GM23338 (cell line): Measurements from ENCODE around the gene HIBADH. TPM values are rescaled to one million over a fixed set of nuclear protein-coding genes. Genes with fewer than 3 reads are reported as not detected.

Source experiments
- ATAC-seq: fragments of 200-7000 bp; cut with Tn5 transposase; 3 replicates; pipeline ENCODE4 v1.9.1; 2020
- DNase-seq: peaks from one replicate; pipeline ENCODE4 v3.0.0-alpha.2; 2015; ENCODE audit warnings: low spot score
- H2AFZ ChIP-seq: fragments of 200-600 bp; sonication (generic); 2 replicates; pipeline ENCODE4 v1.8.0; 2016; ENCODE audit warnings: antibody characterized with exemption, mild to moderate bottlenecking, moderate library complexity
- H3F3A ChIP-seq: fragments of 200-600 bp; sonication (generic); replicated peaks from 2 replicates; pipeline ENCODE4 v1.8.0; 2017; ENCODE audit warnings: antibody characterized with exemption, mixed run types, low read depth
- H3K27ac ChIP-seq: fragments of 200-600 bp; sonication (generic); 2 replicates; pipeline ENCODE4 v1.6.1; 2016; ENCODE audit warnings: low read depth
- H3K27me3 ChIP-seq: fragments of 200-600 bp; sonication (generic); 2 replicates; pipeline ENCODE4 v1.8.0; 2016; ENCODE audit warnings: mild to moderate bottlenecking, mixed run types, moderate library complexity; ENCODE audit not compliant: insufficient read depth
- H3K36me3 ChIP-seq: fragments of 200-600 bp; sonication (generic); 2 replicates; pipeline ENCODE4 v1.8.0; 2016; ENCODE audit warnings: mild to moderate bottlenecking; ENCODE audit not compliant: insufficient read depth
- H3K4me1 ChIP-seq: fragments of 200-600 bp; sonication (generic); 2 replicates; pipeline ENCODE4 v1.8.0; 2016; ENCODE audit warnings: mild to moderate bottlenecking, moderate library complexity; ENCODE audit not compliant: insufficient read depth
- H3K4me2 ChIP-seq: fragments of 200-600 bp; sonication (generic); 2 replicates; pipeline ENCODE4 v1.7.1; 2017; ENCODE audit warnings: mixed run types
- H3K4me3 ChIP-seq: fragments of 200-600 bp; sonication (generic); 2 replicates; pipeline ENCODE4 v1.6.1; 2016; ENCODE audit warnings: mixed run types
- H3K79me2 ChIP-seq: fragments of 200-600 bp; sonication (generic); replicated peaks from 2 replicates; pipeline ENCODE4 v1.8.0; 2017; ENCODE audit warnings: mild to moderate bottlenecking; ENCODE audit not compliant: insufficient read depth
- H3K9me2 ChIP-seq: fragments of 200-600 bp; sonication (generic); 2 replicates; pipeline ENCODE4 v1.8.0; 2017; ENCODE audit not compliant: insufficient read depth
- H4K20me1 ChIP-seq: fragments of 200-600 bp; sonication (generic); replicated peaks from 2 replicates; pipeline ENCODE4 v1.8.0; 2017; ENCODE audit warnings: mild to moderate bottlenecking; ENCODE audit not compliant: insufficient read depth
- H3K27ac Mint-ChIP-seq: 2 replicates; pipeline ENCODE4 v1.8.0; 2020; ENCODE audit warnings: inconsistent platforms, mild to moderate bottlenecking, moderate library complexity, mixed read lengths
- H3K27me3 Mint-ChIP-seq: 3 replicates; pipeline ENCODE4 v1.8.0; 2022; ENCODE audit warnings: low read depth, mild to moderate bottlenecking, moderate library complexity, mixed read lengths, inconsistent platforms; ENCODE audit not compliant: insufficient read depth, poor library complexity
- H3K36me3 Mint-ChIP-seq: 3 replicates; pipeline ENCODE4 v1.8.0; 2021; ENCODE audit warnings: low read depth, mild to moderate bottlenecking, inconsistent platforms, moderate library complexity, mixed read lengths
- H3K4me1 Mint-ChIP-seq: 3 replicates; pipeline ENCODE4 v1.8.0; 2020; ENCODE audit warnings: mild to moderate bottlenecking, inconsistent platforms, mixed read lengths
- H3K4me3 Mint-ChIP-seq: 3 replicates; pipeline ENCODE4 v1.8.0; 2021; ENCODE audit warnings: moderate library complexity, mild to moderate bottlenecking, inconsistent platforms, mixed read lengths
- H3K9me3 Mint-ChIP-seq: 3 replicates; pipeline ENCODE4 v1.8.0; 2020; ENCODE audit warnings: moderate library complexity, mild to moderate bottlenecking, inconsistent platforms, mixed read lengths
- CREB1 ChIP-seq: fragments of 250-450 bp; sonication (Bioruptor Pico); IDR thresholded peaks from 2 replicates; pipeline ENCODE4 v1.5.0; 2020; ENCODE audit warnings: low read depth, mild to moderate bottlenecking, moderate library complexity
- EZH2 ChIP-seq: fragments of 200-600 bp; sonication (generic); IDR thresholded peaks from one replicate; pipeline ENCODE4 v1.8.0; 2017; ENCODE audit warnings: antibody characterized with exemption, mild to moderate bottlenecking, low read depth; ENCODE audit not compliant: unreplicated experiment
- EZH2phosphoT487 ChIP-seq: fragments of 200-600 bp; sonication (generic); IDR thresholded peaks from one replicate; pipeline ENCODE4 v1.8.1; 2018; ENCODE audit warnings: antibody characterized with exemption; ENCODE audit not compliant: unreplicated experiment
- JUNB ChIP-seq: IDR thresholded peaks from one replicate; pipeline ENCODE4 v1.6.1; 2016; ENCODE audit warnings: antibody characterized with exemption; ENCODE audit not compliant: unreplicated experiment
- NANOG ChIP-seq: IDR thresholded peaks from 2 replicates; pipeline ENCODE4 v1.6.1; 2016; ENCODE audit warnings: antibody characterized with exemption, borderline replicate concordance
- POLR2AphosphoS5 ChIP-seq: IDR thresholded peaks from 2 replicates; pipeline ENCODE4 v1.6.1; 2016; ENCODE audit warnings: antibody characterized with exemption, low read depth
- STAT1 ChIP-seq: IDR thresholded peaks from one replicate; pipeline ENCODE4 v1.6.1; 2016; ENCODE audit warnings: antibody characterized with exemption; ENCODE audit not compliant: unreplicated experiment
- ZNF114 ChIP-seq: fragments of 250-450 bp; sonication (Bioruptor Pico); IDR thresholded peaks from 2 replicates; pipeline ENCODE4 v1.5.0; 2020; ENCODE audit warnings: mild to moderate bottlenecking, moderate library complexity
- ZNF331 ChIP-seq: fragments of 250-450 bp; sonication (Bioruptor Pico); IDR thresholded peaks from 2 replicates; pipeline ENCODE4 v1.5.0; 2020; ENCODE audit warnings: low read depth, mild to moderate bottlenecking, moderate library complexity
- polyA plus RNA-seq: library from polyadenylated mRNA; unstranded; fragments of >200 nt; fragmentation: Nextera tagmentation; extraction: Ambion mirVana; gene quantifications from 2 replicates; pipeline ENCODE4 v1.2.1, GENCODE V29; 2016
- total RNA-seq: library from RNA; depleted of rRNA; stranded (reverse); fragments of >200 nt; shearing (Covaris generic); gene quantifications from 2 replicates; pipeline ENCODE4 v1.2.3, GENCODE V29; 2014
- TF ChIP-seq, protein P1 (sequence below), 2 experiments: fragments of 200-600 bp in 1 of 2; sonication (generic) in 1 of 2; conservative IDR thresholded peaks; 2 replicates each; pipeline versions ENCODE4 v1.5.1 to v1.6.1; 2016 to 2017; ENCODE audit warnings: antibody characterized with exemption in 2 of 2, low read depth in 2 of 2, mild to moderate bottlenecking in 2 of 2, moderate library complexity in 1 of 2
- TF ChIP-seq, protein P2 (sequence below): IDR thresholded peaks from one replicate; pipeline ENCODE4 v1.6.1; 2018; ENCODE audit warnings: antibody characterized with exemption; ENCODE audit not compliant: unreplicated experiment
- TF ChIP-seq, protein P3 (sequence below): IDR thresholded peaks from 2 replicates; pipeline ENCODE4 v1.6.1; 2016; ENCODE audit warnings: antibody characterized with exemption
- TF ChIP-seq, protein P4 (sequence below): fragments of 250-450 bp; sonication (Bioruptor Pico); IDR thresholded peaks from 2 replicates; pipeline ENCODE4 v1.5.0; 2020; ENCODE audit warnings: mild to moderate bottlenecking, moderate library complexity

HIBADH gene
- total and polyA plus RNA-seq, 2 experiments from 2014 or later = 31.3 to 57.0 TPM

DNA sequence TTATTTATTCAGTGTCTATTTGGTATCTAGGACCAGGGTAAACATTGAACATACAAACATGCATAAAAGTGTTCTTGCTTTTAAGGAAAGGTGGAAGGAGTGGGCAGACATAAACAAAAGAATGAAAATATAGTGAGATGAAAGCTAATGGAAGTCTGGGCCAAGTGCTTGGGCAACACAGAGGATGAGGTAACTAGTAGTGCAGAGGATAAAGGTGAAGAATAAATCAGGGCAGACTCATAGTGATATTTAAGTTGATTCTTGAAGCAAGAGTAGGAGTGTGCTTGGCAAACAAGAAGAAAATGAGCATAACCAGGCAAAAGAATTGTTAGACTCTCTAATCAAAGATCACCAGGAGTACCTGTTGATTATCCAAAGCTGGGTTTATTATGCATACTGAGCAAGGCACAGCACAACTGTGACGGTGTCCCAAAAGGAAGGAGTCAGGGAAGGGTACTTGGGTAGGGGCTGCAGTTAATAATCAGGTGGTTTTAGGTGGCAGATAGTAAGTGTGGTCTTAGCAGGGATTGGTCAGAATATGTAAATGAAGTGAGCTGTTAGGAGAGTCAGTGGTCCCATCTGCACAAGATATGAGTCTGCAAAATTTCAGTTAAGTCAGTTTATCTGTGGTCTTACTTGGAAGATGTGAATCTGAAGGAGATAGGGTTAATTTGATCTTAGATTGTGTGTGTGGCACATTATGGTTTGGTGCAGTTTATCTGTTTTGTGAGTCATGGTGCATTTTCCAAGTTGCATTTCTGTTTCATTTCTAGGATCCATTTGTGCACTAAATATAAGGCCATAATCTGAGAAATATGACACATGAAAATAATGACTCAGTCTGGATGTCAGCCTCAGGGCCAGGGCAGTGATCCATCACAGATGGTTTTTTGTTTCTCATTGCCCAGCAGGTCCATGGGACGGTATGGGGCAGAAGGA, 46.7 kb upstream of the HIBADH start:
- H3K4me1 ChIP-seq = no peaks in the 10 kb centered on the region
- no peak for DNase-seq
- no peak overlapping the region for H3K27ac ChIP-seq
- ATAC-seq = no peak
- no peaks in the 10 kb centered on the region; the same call in 1 of the 2 replicates for H3K36me3 ChIP-seq
- H2AFZ ChIP-seq = no peak overlapping the region
- TF ChIP-seq POLR2AphosphoS5 = no peak
- no peak for TF ChIP-seq ZNF331
- no peak for TF ChIP-seq ZNF114
- TF ChIP-seq NANOG = no peak
- TF ChIP-seq, protein P1, sequence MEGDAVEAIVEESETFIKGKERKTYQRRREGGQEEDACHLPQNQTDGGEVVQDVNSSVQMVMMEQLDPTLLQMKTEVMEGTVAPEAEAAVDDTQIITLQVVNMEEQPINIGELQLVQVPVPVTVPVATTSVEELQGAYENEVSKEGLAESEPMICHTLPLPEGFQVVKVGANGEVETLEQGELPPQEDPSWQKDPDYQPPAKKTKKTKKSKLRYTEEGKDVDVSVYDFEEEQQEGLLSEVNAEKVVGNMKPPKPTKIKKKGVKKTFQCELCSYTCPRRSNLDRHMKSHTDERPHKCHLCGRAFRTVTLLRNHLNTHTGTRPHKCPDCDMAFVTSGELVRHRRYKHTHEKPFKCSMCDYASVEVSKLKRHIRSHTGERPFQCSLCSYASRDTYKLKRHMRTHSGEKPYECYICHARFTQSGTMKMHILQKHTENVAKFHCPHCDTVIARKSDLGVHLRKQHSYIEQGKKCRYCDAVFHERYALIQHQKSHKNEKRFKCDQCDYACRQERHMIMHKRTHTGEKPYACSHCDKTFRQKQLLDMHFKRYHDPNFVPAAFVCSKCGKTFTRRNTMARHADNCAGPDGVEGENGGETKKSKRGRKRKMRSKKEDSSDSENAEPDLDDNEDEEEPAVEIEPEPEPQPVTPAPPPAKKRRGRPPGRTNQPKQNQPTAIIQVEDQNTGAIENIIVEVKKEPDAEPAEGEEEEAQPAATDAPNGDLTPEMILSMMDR (conservative IDR thresholded peaks at IDR 0.05; ENCODE audit: low read depth in 2 of 2) = no peak
- TF ChIP-seq, protein P2, sequence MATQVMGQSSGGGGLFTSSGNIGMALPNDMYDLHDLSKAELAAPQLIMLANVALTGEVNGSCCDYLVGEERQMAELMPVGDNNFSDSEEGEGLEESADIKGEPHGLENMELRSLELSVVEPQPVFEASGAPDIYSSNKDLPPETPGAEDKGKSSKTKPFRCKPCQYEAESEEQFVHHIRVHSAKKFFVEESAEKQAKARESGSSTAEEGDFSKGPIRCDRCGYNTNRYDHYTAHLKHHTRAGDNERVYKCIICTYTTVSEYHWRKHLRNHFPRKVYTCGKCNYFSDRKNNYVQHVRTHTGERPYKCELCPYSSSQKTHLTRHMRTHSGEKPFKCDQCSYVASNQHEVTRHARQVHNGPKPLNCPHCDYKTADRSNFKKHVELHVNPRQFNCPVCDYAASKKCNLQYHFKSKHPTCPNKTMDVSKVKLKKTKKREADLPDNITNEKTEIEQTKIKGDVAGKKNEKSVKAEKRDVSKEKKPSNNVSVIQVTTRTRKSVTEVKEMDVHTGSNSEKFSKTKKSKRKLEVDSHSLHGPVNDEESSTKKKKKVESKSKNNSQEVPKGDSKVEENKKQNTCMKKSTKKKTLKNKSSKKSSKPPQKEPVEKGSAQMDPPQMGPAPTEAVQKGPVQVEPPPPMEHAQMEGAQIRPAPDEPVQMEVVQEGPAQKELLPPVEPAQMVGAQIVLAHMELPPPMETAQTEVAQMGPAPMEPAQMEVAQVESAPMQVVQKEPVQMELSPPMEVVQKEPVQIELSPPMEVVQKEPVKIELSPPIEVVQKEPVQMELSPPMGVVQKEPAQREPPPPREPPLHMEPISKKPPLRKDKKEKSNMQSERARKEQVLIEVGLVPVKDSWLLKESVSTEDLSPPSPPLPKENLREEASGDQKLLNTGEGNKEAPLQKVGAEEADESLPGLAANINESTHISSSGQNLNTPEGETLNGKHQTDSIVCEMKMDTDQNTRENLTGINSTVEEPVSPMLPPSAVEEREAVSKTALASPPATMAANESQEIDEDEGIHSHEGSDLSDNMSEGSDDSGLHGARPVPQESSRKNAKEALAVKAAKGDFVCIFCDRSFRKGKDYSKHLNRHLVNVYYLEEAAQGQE = no peak
- TF ChIP-seq, protein P3, sequence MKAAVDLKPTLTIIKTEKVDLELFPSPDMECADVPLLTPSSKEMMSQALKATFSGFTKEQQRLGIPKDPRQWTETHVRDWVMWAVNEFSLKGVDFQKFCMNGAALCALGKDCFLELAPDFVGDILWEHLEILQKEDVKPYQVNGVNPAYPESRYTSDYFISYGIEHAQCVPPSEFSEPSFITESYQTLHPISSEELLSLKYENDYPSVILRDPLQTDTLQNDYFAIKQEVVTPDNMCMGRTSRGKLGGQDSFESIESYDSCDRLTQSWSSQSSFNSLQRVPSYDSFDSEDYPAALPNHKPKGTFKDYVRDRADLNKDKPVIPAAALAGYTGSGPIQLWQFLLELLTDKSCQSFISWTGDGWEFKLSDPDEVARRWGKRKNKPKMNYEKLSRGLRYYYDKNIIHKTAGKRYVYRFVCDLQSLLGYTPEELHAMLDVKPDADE = no peak
- no peak for TF ChIP-seq EZH2
- no peak for TF ChIP-seq JUNB
- TF ChIP-seq, protein P4, sequence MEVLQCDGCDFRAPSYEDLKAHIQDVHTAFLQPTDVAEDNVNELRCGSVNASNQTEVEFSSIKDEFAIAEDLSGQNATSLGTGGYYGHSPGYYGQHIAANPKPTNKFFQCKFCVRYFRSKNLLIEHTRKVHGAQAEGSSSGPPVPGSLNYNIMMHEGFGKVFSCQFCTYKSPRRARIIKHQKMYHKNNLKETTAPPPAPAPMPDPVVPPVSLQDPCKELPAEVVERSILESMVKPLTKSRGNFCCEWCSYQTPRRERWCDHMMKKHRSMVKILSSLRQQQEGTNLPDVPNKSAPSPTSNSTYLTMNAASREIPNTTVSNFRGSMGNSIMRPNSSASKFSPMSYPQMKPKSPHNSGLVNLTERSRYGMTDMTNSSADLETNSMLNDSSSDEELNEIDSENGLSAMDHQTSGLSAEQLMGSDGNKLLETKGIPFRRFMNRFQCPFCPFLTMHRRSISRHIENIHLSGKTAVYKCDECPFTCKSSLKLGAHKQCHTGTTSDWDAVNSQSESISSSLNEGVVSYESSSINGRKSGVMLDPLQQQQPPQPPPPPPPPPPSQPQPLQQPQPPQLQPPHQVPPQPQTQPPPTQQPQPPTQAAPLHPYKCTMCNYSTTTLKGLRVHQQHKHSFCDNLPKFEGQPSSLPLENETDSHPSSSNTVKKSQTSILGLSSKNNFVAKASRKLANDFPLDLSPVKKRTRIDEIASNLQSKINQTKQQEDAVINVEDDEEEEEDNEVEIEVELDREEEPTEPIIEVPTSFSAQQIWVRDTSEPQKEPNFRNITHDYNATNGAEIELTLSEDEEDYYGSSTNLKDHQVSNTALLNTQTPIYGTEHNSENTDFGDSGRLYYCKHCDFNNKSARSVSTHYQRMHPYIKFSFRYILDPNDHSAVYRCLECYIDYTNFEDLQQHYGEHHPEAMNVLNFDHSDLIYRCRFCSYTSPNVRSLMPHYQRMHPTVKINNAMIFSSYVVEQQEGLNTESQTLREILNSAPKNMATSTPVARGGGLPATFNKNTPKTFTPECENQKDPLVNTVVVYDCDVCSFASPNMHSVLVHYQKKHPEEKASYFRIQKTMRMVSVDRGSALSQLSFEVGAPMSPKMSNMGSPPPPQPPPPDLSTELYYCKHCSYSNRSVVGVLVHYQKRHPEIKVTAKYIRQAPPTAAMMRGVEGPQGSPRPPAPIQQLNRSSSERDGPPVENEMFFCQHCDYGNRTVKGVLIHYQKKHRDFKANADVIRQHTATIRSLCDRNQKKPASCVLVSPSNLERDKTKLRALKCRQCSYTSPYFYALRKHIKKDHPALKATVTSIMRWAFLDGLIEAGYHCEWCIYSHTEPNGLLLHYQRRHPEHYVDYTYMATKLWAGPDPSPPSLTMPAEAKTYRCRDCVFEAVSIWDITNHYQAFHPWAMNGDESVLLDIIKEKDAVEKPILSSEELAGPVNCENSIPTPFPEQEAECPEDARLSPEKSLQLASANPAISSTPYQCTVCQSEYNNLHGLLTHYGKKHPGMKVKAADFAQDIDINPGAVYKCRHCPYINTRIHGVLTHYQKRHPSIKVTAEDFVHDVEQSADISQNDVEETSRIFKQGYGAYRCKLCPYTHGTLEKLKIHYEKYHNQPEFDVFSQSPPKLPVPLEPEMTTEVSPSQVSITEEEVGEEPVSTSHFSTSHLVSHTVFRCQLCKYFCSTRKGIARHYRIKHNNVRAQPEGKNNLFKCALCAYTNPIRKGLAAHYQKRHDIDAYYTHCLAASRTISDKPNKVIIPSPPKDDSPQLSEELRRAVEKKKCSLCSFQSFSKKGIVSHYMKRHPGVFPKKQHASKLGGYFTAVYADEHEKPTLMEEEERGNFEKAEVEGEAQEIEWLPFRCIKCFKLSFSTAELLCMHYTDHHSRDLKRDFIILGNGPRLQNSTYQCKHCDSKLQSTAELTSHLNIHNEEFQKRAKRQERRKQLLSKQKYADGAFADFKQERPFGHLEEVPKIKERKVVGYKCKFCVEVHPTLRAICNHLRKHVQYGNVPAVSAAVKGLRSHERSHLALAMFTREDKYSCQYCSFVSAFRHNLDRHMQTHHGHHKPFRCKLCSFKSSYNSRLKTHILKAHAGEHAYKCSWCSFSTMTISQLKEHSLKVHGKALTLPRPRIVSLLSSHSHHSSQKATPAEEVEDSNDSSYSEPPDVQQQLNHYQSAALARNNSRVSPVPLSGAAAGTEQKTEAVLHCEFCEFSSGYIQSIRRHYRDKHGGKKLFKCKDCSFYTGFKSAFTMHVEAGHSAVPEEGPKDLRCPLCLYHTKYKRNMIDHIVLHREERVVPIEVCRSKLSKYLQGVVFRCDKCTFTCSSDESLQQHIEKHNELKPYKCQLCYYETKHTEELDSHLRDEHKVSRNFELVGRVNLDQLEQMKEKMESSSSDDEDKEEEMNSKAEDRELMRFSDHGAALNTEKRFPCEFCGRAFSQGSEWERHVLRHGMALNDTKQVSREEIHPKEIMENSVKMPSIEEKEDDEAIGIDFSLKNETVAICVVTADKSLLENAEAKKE (CRISPR knock-in tag) = no peak
- TF ChIP-seq CREB1 (CRISPR knock-in tag) = no peak
- no peak for TF ChIP-seq EZH2phosphoT487
- no peak for TF ChIP-seq STAT1
- no peaks in the 10 kb centered on the region for H3K27me3 Mint-ChIP-seq
- H3K4me1 Mint-ChIP-seq = no peaks in the 10 kb centered on the region
- no peak overlapping the region for H3K4me3 Mint-ChIP-seq
- no peaks in the 10 kb centered on the region; the same call in 1 of the 2 replicates for H4K20me1 ChIP-seq
- H3K9me2 ChIP-seq = no peaks in the 10 kb centered on the region
- H3K27ac Mint-ChIP-seq = no peak overlapping the region
- H3K27me3 ChIP-seq = no peaks in the 10 kb centered on the region
- no peak overlapping the region for H3K4me3 ChIP-seq
- H3K79me2 ChIP-seq = no peaks in the 10 kb centered on the region
- H3K9me3 Mint-ChIP-seq = no peaks in the 10 kb centered on the region
- H3K4me2 ChIP-seq = no peak overlapping the region
- no peaks in the 10 kb centered on the region for H3K36me3 Mint-ChIP-seq
- H3F3A ChIP-seq = no peaks in the 10 kb centered on the region
